Lower lobe of right lung (tissue), 2 donors: Measurements from ENCODE around the gene AOAH. TPM values are rescaled to one million over a fixed set of nuclear protein-coding genes. Genes with fewer than 3 reads are reported as not detected.

Source experiments
- ATAC-seq, 2 donors: fragments of 200-7000 bp; cut with Tn5 transposase; one replicate each; pipeline ENCODE4 v1.9.1; 2020 to 2022; ENCODE audit warnings: mild to moderate bottlenecking in 2 of 2, moderate library complexity in 2 of 2
- DNase-seq: peaks from one replicate; pipeline ENCODE4 v3.0.0-alpha.2; 2020
- H3K27ac ChIP-seq: fragments of 200-600 bp; one replicate; pipeline ENCODE4 v1.8.0; 2022
- H3K27me3 ChIP-seq: fragments of 200-600 bp; one replicate; pipeline ENCODE4 v1.8.0; 2022; ENCODE audit warnings: low read depth
- H3K36me3 ChIP-seq: fragments of 200-600 bp; one replicate; pipeline ENCODE4 v1.8.0; 2022; ENCODE audit warnings: mild to moderate bottlenecking
- H3K4me1 ChIP-seq: fragments of 200-600 bp; one replicate; pipeline ENCODE4 v1.8.0; 2022
- H3K4me3 ChIP-seq: fragments of 200-600 bp; one replicate; pipeline ENCODE4 v1.8.0; 2022; ENCODE audit warnings: mild to moderate bottlenecking
- H3K9me3 ChIP-seq: fragments of 200-600 bp; one replicate; pipeline ENCODE4 v1.8.0; 2022
- CTCF ChIP-seq: fragments of 200-600 bp; IDR thresholded peaks from one replicate; pipeline ENCODE4 v1.8.0; 2022; ENCODE audit warnings: antibody characterized with exemption, mild to moderate bottlenecking
- intact Hi-C: fragments of 100-400 bp; cut with DNase I; formaldehyde crosslinking; loops from one replicate; pipeline ENCODE4 v1.11.0; 2022
- total RNA-seq: library from RNA; stranded (reverse); fragmentation: NEBNext Ultra II Directional; extraction: Animal tissue kit (Norgen Biotek cat#: 25700); gene quantifications from one replicate; pipeline ENCODE4 v1.2.1, GENCODE V29; 2021
- donor health status: DM: no; HTN: yes; CAD: no; lungs with severe emphysema.

AOAH gene
- total RNA-seq, 1 donor from 2014 or later, result 29.2 TPM

- Histone ChIP-seq H3K36me3 (no peaks in the 10 kb centered on the region), H3K4me3 (no peak overlapping the region), H3K9me3 (no peaks in the 10 kb centered on the region), H3K27ac (no peak overlapping the region), H3K27me3 (no peaks in the 10 kb centered on the region), H3K4me1 (peaks cover 10% of the 10 kb centered on the region)
- TF ChIP-seq CTCF, result no peak
- no peak for ATAC-seq
- intact Hi-C loops, result no loop called here
- no peak for DNase-seq
Observed at GRCh38 chr7:36604806-36605205, 119.5 kb downstream of the AOAH start.

- H3K27me3 ChIP-seq, result no peaks in the 10 kb centered on the region
- no peaks in the 10 kb centered on the region for H3K36me3 ChIP-seq
- no peak overlapping the region for H3K27ac ChIP-seq
- ATAC-seq (no peak), DNase-seq (no peak)
- H3K9me3 ChIP-seq, result no peaks in the 10 kb centered on the region
- H3K4me1 ChIP-seq, result peaks cover 10% of the 10 kb centered on the region
- intact Hi-C loops, result no loop called here
- no peak overlapping the region for H3K4me3 ChIP-seq
- TF ChIP-seq CTCF, result no peak
Observed at GRCh38 chr7:36602934-36603887, 121.1 kb downstream of the AOAH start.

GRCh38 chr7:36602511-36602910 lies 121.8 kb downstream of the AOAH start:
- no peak overlapping the region for H3K4me3 ChIP-seq
- no peak for DNase-seq
- no peak overlapping the region for H3K27ac ChIP-seq
- H3K4me1 ChIP-seq, result peaks cover 10% of the 10 kb centered on the region
- TF ChIP-seq CTCF, result no peak
- no peaks in the 10 kb centered on the region for H3K27me3 ChIP-seq
- H3K36me3 ChIP-seq, result no peaks in the 10 kb centered on the region
- intact Hi-C loops, result no loop called here
- ATAC-seq, result no peak
- no peaks in the 10 kb centered on the region for H3K9me3 ChIP-seq

- H3K27me3 ChIP-seq, result no peaks in the 10 kb centered on the region
- no peak for DNase-seq
- H3K27ac ChIP-seq, result no peak overlapping the region
- no peaks in the 10 kb centered on the region for H3K9me3 ChIP-seq
- no peak for ATAC-seq
- intact Hi-C loops, result no loop called here
- no peaks in the 10 kb centered on the region for H3K36me3 ChIP-seq
- no peak for TF ChIP-seq CTCF
- H3K4me1 ChIP-seq, result peaks cover 10% of the 10 kb centered on the region
- H3K4me3 ChIP-seq, result no peak overlapping the region
Observed at GRCh38 chr7:36601601-36602000, 122.7 kb downstream of the AOAH start.

GRCh38 chr7:36600869-36601530 lies 123.3 kb downstream of the AOAH start:
- ATAC-seq (peak; percentile 70 to 79), DNase-seq (no peak)
- TF ChIP-seq CTCF, result no peak
- H3K27me3 ChIP-seq, result no peaks in the 10 kb centered on the region
- peak overlapping the region; percentile 28 for H3K27ac ChIP-seq
- H3K9me3 ChIP-seq, result no peaks in the 10 kb centered on the region
- intact Hi-C loops, result no loop called here
- H3K4me3 ChIP-seq, result no peak overlapping the region
- H3K4me1 ChIP-seq, result peaks cover 10% of the 10 kb centered on the region
- H3K36me3 ChIP-seq, result no peaks in the 10 kb centered on the region
